ENCODE measurements around the gene OR8A1.

The OR8A1 gene

DNA sequence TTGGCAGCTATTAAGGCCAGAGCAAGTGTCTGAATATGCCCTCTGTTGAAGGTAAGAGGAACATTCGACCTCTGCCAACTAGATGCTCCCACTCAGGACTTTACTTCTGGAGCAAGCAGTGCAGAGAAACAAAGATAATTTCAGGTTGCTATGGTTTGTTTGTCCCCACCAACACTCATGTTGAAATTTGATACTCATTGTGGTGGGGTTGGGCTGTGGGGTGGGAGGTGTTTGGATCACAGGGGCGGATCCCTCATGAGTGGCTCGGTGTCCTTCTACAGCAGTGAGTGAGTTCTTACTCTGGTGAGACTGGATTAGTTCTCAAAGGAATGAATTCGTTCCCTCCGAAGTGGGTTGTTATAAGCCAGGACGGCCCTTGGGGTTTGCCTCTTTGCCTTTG, 12.0 kb downstream of the OR8A1 start:
- TF ChIP-seq, protein P1, sequence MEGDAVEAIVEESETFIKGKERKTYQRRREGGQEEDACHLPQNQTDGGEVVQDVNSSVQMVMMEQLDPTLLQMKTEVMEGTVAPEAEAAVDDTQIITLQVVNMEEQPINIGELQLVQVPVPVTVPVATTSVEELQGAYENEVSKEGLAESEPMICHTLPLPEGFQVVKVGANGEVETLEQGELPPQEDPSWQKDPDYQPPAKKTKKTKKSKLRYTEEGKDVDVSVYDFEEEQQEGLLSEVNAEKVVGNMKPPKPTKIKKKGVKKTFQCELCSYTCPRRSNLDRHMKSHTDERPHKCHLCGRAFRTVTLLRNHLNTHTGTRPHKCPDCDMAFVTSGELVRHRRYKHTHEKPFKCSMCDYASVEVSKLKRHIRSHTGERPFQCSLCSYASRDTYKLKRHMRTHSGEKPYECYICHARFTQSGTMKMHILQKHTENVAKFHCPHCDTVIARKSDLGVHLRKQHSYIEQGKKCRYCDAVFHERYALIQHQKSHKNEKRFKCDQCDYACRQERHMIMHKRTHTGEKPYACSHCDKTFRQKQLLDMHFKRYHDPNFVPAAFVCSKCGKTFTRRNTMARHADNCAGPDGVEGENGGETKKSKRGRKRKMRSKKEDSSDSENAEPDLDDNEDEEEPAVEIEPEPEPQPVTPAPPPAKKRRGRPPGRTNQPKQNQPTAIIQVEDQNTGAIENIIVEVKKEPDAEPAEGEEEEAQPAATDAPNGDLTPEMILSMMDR (IDR thresholded peaks at IDR 0.05), result no peak

DNA sequence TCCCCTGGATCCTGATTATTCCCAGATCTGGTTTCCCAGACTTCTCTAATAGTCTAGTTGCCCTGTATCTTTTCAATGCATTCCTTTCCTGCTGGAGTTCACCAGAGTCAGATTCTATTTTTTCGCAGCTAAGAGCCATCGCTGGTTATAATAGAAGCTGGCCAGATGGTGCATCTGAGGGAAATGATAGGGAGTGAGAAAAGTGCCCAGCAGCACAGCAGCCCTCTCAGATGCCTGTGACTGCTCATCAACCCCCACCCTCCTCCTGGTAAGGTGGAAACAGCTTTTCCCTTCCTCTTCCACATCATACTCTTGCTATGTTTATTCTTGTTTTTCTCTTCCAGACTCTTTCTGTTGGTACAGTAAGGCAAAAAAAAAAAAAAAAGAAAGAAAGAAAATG, 12.8 kb downstream of the OR8A1 start:
- TF ChIP-seq, protein P1 (IDR thresholded peaks at IDR 0.05), result no peak

DNA sequence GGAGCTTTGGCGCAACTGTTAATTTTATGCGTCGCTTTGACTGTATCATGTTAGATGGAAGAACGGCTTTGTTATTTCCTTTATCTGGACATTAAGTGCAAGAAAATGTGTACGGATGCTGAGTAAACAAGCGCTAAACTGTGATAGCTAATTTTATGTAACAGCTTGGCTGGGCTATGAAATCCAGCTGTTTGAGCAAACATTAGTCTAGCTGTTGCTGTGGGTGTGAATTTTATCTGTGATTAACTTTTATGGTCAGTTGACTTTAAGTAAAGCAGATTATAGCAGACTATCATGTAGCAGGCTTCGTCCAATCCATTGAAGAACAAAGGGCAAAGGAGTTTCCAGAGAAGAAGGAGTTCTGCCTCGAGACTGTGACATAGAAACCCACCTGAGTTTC, 14.0 kb downstream of the OR8A1 start:
- TF ChIP-seq, protein P1 (IDR thresholded peaks at IDR 0.05), result no peak

DNA sequence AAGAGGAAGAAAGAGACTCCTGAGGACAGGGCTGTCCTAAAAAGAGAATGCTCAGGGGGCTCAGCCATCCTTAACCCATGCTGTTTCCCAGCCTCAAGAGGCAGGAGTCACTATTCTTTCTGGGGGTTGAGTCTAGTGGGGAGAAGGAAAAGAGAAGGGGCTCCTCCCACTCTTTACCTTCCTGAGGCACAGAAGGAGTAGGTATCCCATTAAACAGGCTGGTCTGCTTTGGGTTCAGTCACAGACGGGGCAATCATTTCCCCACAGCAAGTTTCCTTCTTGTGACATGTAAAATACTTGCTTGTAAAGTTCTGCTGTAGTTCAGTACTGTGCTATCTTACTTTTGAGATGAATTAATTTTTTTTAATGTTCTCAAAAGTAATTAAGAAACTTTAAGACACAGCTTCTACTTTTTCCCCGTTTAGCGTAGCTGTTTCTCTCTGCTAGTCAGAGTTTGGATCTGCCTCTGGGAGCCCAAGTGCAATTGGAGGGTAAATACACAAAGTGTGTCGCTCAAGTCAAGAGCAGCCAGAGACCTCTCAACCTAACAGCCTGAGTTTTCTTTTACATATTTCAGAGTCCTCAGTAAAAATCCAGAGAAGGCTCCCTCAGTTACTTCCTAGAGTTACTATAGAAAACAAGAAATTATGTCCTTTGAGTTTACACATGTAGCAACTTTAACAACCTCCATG, 15.0 kb downstream of the OR8A1 start:
- TF ChIP-seq, protein P1 (IDR thresholded peaks at IDR 0.05), result no peak

DNA sequence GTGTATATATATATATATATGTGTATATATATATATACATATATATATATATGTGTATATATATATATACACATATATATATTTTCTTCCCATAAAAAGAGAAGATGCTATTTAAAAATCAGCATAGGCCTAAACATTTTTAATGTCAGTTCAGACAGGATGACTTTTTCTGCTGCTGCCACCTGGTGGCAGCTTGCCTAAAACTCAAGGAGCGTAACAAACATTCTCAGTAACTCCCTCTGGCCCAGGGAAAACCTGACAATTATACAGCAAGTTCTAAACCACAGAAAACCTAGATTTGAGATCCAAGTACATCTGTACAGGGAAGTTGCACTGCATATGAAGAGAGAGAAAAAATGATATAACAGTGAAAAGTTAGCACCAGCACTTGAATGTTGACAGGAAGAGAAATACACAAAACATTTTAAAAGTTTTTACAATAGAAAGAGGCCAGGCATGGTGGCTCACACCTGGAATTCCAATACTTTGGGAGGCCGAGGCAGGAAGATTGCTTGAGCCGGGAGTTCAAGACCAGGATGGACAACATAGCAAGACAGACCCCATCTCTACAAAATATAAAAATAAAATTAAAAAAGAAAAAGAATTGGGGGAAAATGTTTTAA, 16.6 kb downstream of the OR8A1 start:
- TF ChIP-seq, protein P1 (IDR thresholded peaks at IDR 0.05), result peak; percentile 62

DNA sequence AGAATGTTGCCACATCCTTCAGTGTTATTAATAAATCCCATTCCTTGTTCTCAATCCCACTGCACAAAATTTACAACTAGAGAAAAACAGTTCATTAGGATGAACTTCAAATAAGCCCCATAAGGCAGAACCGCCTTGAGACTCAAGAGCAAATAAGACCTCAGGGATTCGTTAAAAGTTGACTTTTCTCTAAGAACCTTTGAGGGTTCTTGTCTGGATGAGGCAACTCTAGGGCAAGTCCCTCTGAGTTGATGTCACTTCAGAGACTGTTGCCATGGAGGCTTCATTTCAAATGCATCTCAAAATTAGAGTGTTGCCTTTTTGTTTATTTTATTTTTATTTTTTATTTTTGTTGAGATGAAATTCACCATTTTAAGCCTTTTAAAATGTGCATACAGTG, 21.6 kb downstream of the OR8A1 start:
- TF ChIP-seq, protein P1 (IDR thresholded peaks at IDR 0.05), result no peak

DNA sequence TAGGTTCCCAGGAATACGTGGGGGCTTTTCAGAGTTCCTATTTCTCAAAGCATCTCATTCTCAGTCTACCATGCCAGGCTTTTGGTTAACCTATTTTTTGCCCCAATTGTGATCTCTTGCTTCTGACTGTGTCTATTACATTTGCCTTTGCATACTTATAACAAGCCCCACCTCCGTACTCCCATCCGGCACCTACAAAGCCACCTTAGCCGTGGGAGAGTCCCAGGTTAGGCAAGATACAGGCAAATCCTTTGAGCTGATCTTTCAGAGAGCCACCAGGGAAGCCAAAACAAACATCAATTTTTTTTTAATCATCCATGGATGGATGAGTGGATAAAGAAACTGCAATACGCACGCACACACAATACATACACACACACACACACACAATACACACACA, 22.8 kb downstream of the OR8A1 start:
- TF ChIP-seq, protein P1 (IDR thresholded peaks at IDR 0.05), result no peak

Measured in LNCAP (cell line).